CD1c-positive myeloid dendritic cell (primary cell): ENCODE results near the gene FGF18.

Experiments
- DNase-seq: peaks from one replicate; pipeline ENCODE4 v3.0.0-alpha.2; 2016; ENCODE audit errors: extremely low spot score

Gene FGF18

GRCh38 chr5:171442287-171443042, 23.0 kb downstream of the FGF18 start:
- peak; percentile 19 for DNase-seq

- DNase-seq: no peak
Measured at GRCh38 chr5:171444582-171444981, 25.1 kb downstream of the FGF18 start.

GRCh38 chr5:171445644-171446516, 26.4 kb downstream of the FGF18 start:
- DNase-seq: no peak

DNA sequence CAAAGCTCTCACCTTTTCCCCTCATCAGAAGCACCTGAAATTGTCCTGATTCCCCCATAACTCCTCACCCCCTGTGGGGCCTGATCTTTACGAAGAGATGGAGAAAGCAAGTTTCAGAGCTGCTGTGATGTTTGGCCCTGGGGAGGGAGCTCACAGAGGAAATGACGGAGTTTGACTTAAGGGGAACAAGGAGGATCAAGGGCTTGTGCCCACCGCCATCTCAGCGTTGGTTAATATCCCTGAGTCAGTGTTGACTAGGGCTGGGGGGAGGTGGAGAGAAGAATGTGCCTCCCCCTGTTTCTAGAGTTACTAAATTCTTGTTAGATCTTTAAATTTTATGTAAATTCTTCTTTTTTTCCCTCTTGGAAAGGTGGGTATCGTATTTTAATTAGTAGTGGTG, 27.8 kb downstream of the FGF18 start:
- no peak for DNase-seq

- DNase-seq: no peak
Measured at GRCh38 chr5:171449426-171449825, 30.0 kb downstream of the FGF18 start.

DNA sequence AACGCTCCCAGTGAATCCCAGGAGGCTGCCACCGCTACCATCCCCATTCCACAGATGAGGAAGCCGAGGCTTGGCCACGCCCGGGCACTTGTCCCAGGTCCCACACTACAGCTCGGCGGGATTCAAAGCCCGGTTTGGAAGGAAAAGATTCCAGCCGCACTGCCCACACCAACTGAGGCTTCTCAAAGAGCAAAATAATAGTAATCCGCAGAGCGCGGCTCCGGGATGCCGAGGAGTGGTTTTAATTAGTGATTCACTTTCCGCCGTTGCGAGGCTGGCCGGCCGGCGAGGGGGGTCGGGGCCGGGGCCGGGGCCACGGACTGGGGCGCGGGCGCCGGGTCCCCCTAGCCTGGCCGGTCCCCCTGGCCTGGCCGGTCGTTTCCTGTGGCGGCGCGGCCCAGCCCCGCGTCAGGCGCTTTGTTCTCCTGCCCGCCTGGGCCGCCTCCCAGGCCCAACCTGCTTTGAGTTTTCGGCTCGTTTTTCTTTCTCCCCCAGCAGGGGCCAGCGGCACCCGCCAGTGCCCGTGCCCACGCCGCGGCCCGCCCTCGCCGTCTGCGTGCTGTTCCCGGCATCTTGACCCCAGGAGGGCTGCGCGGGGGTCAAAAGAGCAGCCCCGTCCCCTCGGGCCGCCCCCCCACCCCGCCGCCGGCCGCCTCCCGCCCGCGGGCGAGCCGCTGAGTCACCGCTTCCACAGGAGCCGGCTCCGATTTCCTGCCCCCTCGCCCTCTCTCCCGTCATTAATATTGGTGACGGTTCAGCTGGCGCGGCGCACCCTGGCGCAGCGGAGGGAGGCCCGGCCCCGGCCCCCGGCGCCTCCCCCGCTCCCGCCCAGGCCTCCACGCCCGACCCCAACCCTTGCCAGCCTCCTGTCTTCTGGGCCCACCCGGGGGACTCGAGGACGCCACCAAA, 31.2 kb downstream of the FGF18 start:
- DNase-seq: peak; percentile 34

DNA sequence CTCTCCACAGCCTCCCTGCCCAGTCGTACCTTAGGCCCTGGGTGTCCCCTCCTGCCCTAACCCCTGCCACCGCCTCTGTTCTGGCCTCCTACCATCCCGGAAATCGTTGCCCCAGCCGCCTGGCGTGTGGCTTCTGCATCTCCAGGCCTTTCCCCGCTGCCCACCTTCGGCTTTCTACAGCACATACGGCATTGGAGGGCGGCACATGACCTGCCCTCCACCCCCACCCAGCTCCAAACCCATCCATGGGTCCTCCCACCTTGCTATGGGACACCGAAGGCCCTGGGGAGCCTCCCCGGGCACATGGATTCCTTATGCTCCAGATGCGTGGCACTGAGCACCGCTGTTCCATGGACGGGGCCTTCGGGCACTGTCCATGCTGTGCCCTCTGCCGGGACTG, 32.0 kb downstream of the FGF18 start:
- no peak for DNase-seq

DNA sequence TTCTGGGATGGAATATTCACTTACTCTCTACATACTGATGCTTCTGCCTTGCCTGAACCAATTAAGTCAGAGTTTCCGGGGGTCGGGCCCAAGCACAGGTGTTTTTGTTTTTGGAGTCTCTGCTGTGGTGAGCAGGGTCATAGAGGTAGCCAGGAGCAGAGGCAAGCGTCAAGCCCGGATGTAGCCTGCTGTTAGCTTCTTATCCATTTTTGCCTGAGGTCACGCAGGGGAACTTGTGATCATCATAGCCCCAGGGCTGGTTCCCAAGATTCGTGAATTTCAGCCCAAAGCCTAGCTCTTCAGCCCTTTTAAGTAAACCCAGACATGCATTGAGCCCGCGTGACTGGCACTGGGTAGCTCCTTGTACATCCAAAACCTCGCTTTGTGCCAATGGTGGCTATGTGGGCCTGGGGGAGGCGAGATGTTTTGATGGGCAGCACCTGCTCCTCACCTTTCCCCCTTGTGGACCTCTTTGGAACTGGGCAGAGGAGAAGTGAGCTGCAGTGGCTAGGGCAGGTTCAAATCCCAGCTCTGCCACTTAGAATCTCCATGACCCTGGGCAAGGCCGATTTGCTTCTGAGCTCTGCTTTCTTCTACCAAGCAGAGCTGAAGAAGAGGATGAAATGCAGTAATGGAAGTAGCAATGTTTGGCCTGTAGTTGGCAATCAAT, 33.7 kb downstream of the FGF18 start:
- no peak for DNase-seq

DNA sequence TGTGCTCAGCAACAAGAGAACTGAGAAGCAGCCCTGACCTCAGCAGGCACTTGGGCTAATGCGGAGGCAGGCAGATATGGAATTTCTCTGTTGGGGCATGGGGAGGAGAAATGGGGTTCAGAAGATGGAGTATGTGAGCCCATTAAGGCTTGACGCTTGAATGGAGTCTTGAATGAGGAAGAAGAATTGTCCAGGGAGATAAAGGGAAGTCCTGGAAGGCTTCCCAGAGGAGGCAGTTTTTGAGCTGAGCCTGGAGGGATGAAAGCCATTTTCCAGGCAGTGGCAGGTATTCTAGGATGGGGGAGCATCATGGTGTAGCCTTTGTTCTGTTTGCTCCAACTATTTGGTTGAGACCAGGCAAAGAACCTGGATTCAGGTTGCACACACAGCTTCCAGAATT, 34.5 kb downstream of the FGF18 start:
- DNase-seq: no peak

- no peak for DNase-seq
Measured at GRCh38 chr5:171454549-171454948, 35.1 kb downstream of the FGF18 start.

GRCh38 chr5:171455522-171455921, 36.1 kb downstream of the FGF18 start:
- DNase-seq: no peak

DNA sequence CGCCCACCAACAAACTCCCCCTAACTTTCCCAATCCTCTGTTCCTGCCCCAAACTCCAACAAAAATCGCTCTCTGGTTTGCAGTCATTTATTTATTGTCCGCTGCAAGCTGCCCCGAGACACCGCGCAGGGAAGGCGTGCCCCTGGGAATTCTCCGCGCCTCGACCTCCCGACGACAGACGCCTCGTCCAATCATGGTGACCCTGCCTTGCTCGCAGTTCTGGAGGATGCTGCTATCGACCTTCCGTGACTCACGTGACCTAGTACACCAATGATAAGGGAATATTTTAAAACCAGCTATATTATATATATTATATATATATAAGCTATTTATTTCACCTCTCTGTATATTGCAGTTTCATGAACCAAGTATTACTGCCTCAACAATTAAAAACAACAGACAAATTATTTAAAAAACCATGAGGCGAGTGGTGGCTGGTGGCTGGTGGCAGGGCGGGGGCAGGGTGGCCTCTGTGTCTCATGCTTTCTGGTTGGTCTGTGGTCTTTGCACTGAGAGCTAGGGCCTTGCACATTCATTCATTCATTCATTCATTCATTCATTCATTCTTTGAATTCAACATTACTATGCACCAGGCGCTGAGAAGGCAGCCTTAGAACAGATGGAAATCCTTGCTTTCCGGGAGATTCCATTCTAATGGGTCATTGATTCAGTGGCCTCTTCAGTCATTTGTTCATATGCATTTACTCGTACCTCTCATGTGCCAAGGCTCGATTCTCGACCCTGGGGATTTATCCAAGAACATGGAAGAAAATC, 37.9 kb downstream of the FGF18 start:
- DNase-seq: no peak

GRCh38 chr5:171459839-171460238, 40.4 kb downstream of the FGF18 start:
- DNase-seq: no peak

GRCh38 chr5:171462136-171462927, 42.9 kb downstream of the FGF18 start:
- DNase-seq: no peak

DNA sequence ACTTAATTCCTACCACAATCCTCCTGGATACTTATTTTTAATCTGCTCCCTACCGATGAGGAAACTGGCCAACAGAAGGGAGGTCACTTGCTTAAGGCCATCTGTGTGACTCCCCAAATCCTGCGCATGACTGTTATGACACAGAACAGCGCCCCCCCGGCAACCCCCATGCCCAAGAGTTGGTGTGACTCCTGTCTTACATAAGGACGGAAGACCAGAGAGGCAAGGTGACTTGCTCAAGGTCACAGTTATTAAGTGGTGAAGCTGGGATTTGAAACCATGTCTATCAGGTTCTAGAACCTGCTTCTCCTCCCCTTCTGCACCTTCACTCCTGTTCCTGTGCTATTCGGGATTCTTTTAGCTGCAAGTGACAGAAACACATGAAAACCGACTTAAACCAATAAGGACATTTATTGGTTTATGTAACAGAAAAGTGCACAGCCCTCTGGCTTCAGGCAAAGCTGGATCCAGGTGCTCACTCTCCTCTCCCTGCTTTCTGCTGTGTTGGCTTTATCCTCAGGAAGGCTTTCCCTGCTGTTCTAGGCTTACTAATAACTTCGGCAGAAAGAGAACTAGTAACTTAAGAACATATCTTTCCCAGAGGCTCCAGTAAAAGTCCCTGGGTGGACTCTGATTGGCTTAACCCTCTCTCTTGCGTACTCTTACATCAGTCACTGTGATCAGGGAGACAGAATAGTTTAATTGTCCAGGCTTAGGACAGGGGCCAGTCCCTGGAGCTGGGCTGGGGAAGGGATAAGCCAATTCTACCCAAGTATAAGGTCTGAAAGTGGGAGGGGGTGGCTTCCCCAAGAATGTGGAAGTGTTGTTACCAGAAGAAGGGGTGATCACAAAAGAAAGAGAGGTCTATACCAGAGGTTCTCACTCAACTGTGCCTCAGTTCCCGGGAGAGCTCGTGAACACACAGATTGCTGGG, 43.7 kb downstream of the FGF18 start:
- DNase-seq: no peak

DNA sequence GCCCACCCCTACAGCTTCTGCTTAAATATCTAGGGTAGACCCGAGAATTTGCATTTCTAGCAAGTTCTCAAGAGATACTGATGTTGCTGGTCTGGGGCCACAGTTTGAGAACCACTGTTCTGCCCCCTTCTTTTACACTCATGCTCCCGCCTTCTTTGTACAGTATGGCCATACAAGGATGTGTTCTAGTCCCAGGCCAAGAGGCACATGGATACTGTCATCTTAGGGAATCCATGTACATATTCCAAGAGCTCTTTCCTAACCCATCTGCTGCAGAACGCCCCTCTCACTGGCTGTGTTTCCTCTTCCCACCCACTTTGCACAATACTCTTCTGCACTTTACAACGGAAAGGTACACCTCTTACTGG, 44.4 kb downstream of the FGF18 start:
- DNase-seq: no peak

DNA sequence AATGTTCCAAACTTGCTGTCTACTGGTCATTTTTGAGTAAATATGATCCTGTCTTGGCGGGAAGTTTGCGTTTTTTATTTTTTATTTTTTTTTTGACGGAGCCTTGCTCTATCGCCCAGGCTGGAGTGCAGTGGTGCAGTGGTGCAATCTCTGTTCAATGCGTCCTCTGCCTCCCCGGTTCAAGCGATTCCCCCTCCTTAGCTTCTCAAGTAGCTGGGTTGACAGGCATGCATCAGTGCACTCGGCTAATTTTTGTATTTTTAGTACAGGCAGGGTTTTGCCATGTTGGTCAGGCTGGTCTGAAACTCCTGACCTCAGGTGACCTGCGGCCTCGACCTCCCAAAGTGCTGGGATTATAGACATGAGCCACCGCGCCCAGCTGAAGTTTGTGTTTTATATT, 45.4 kb downstream of the FGF18 start:
- no peak for DNase-seq

GRCh38 chr5:171467107-171467506, 47.7 kb downstream of the FGF18 start:
- DNase-seq: no peak

GRCh38 chr5:171469326-171469725, 49.9 kb downstream of the FGF18 start:
- DNase-seq: no peak
